ENCODE measurements around the gene SSH2.
"Not testable (repeated sequence)": the region's sequence is repeated elsewhere in the genome, so short reads cannot be mapped to it uniquely, and the experiment has no call there.

Gene SSH2

GRCh38 chr17:29698837-29699236 lies 231.2 kb downstream of the SSH2 start:
- no peak for DNase-seq

- DNase-seq: no peak
These were observed 231.8 kb downstream of the SSH2 start for GRCh38 chr17:29698019-29698777.

- DNase-seq: no peak
These were observed 232.7 kb downstream of the SSH2 start for GRCh38 chr17:29697371-29697770.

GRCh38 chr17:29694918-29695563 lies 235.0 kb downstream of the SSH2 start:
- no peak for DNase-seq

GRCh38 chr17:29693751-29694150 lies 236.3 kb downstream of the SSH2 start:
- no peak for DNase-seq

GRCh38 chr17:29687596-29687995 lies 242.4 kb downstream of the SSH2 start:
- no peak for DNase-seq

- no peak for DNase-seq
These were observed 242.9 kb downstream of the SSH2 start for GRCh38 chr17:29686993-29687590.

- no peak for DNase-seq
These were observed 246.5 kb downstream of the SSH2 start for GRCh38 chr17:29683481-29683880.

- no peak for DNase-seq
These were observed 247.0 kb downstream of the SSH2 start for GRCh38 chr17:29682987-29683386.

- no peak for DNase-seq
These were observed 248.0 kb downstream of the SSH2 start for GRCh38 chr17:29682054-29682453.

GRCh38 chr17:29677824-29678223 lies 252.2 kb downstream of the SSH2 start:
- DNase-seq: no peak

GRCh38 chr17:29677221-29677791 lies 252.7 kb downstream of the SSH2 start:
- no peak for DNase-seq

- DNase-seq: not testable (repeated sequence)
These were observed 254.1 kb downstream of the SSH2 start for GRCh38 chr17:29675961-29676360.

GRCh38 chr17:29674281-29674680 lies 255.7 kb downstream of the SSH2 start:
- no peak for DNase-seq

- no peak for DNase-seq
These were observed 258.4 kb downstream of the SSH2 start for GRCh38 chr17:29671661-29672060.

GRCh38 chr17:29669266-29669665 lies 260.8 kb downstream of the SSH2 start:
- no peak for DNase-seq

GRCh38 chr17:29667969-29668368 lies 262.1 kb downstream of the SSH2 start:
- DNase-seq: no peak

GRCh38 chr17:29665481-29665810 lies 264.6 kb downstream of the SSH2 start:
- no peak for DNase-seq

- DNase-seq: no peak
These were observed 265.1 kb downstream of the SSH2 start for GRCh38 chr17:29664743-29665480.

GRCh38 chr17:29663155-29663554 lies 266.9 kb downstream of the SSH2 start:
- no peak for DNase-seq

GRCh38 chr17:29661213-29661612 lies 268.8 kb downstream of the SSH2 start:
- no peak for DNase-seq

- DNase-seq: no peak
These were observed 270.9 kb downstream of the SSH2 start for GRCh38 chr17:29659155-29659554.

- no peak for DNase-seq
These were observed 274.7 kb downstream of the SSH2 start for GRCh38 chr17:29655323-29655722.

Measured in activated T-cell treated with anti-CD3 and anti-CD28 coated beads, Interleukin-2, amount 50 U/mL, for 1 hour (primary cell).